Ramos (cell line): ENCODE data around the gene SMOC1.

Experiments used
- in situ Hi-C: fragments of 300-500 bp; cut with MboI; formaldehyde crosslinking; loops from one replicate; pipeline ENCODE4 v1.14.3; 2022; ENCODE audit warnings: low sequenced_read_pairs; ENCODE audit not compliant: unreplicated experiment

The SMOC1 gene

DNA sequence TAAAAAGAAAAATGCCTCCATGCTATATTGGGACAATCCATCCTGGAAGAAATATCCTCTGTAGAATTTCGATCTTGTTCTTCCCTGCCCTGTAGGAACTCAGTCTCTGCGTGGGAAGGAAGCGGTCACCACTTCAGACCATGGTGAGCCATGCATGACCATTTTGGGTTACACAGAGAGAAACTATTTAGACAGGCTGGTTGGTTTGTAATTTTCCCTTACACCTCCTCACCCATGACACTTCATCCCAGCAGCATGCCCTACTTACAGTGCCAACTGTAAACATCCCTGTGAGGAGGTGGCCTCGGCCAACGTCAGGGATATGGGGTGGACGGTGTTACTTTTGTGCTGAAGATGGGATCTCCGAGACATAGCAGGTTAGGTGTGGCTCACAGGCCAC lies 121.4 kb downstream of the SMOC1 start:
- in situ Hi-C loops = no loop called here

DNA sequence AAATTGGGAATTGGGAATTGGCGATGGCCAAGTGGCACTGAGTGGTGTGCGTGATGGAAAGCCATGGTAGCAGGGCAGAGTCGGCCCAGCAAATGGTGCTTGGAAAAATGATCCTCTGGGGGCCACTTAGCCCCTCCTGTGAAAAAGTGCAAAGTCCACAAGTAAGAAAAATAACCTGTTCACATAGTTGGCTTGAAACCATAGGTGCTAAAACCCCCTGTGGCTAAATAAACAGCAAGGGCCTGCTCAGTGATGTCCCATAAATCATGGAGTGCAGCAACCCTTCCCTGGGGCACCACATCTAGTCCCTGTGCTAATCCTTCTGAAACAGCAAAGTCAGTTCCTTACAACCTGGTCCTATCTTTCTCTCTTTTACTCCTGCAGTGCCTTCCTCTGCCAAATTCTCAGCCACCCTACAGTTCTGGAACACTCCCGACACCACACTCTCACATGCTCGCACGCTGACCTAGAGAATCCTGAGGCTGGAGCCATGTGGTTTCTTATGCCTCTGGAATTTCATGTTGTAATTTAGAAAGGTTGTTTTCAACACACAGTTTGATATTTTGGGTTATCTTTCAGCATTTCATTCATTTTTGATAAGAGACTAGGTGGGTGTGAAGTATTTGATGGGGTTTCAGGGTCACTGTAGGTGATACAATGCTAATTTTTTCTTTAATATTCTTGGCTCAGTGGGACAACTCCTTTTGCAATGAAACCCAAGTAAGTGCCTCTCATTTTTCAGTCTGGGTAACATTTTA lies 123.6 kb downstream of the SMOC1 start:
- in situ Hi-C loops = no loop called here

DNA sequence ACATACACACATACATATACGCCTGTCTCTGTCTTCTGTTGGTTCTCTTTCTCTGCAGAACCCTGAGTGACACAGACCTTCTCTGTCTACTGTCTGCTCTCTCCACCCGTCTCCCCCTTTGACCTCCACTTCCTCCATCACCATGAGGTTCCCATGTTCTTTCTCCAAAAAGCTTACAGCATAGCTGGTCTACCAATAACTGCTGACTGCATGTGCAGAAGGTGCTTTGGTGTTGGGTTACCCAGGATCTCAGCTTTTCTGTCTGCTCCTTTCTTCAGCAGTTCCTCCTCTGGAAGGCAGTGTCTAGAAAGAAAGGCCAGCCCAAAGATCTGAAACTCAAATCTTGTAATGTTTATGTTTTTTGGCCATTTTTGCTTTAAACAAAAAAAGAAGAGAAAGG lies 125.6 kb downstream of the SMOC1 start:
- in situ Hi-C loops = no loop called here

- in situ Hi-C loops = no loop called here
Observed at GRCh38 chr14:70005281-70005805, 126.1 kb downstream of the SMOC1 start.

- in situ Hi-C loops = no loop called here
Observed at GRCh38 chr14:70006699-70007098, 127.5 kb downstream of the SMOC1 start.

DNA sequence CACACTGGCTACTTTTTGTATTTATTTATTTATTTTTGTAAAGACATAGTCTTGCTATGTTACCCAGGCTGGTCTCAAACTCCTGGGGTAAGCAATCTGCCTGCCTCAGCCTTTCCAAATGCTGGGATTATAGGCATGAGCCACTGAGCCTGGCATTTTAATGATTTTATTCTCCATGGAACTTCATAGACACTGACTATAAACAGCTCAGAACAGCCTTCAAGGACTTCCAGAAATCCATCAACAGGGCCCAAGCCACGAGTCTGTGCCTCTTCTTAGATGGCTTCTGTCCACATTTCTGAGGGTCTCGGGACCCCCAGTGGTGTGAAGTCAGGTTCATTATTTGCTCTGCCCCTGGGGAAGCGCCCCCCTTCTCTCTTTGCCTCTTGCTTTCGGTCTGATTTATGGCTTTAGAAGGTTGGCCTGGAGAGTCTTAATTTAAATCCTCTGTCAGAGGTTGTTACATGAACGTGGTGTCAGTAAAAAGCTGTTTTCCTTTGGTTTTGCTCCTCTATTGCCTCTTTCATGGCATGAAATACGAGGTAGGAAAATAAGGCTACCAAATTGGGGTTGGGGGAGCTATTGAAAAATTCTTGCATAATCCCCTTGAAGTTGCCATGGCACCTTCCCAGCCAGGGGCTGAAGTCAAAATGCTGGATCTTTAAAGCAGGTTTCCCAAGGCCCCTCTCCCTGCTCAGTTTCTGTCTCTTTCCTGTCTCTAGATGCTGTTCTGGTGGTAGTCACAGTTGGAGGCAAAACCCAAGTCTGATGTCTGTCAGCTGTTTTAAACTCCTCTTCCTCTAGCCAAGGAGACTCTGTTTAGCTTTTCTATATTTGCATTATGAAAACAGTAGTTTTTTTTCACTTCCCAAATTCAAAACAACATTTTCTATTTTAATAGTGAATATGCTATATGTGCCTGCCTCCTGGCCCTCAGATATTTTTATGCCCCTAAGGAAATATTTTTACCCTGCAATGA lies 129.4 kb downstream of the SMOC1 start:
- in situ Hi-C loops = no loop called here

DNA sequence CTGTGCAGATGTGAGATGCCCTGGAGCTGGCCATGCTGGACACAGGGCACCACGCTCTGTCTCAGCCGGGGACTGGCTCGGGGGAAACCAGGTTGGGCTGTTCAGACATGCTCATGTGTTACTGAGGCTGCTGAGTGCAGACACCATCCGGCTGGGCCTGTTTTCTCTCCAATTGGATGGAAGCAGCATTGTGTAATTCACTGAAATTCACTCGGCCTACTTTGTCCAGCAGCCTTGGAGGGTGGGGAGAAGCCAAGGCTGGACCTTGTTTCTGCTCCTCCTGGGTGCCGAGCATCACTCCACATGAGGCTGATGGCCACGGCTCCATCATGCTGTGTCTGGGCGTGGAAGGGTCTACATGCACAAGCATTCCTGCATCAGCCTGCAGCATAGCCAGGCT lies 130.7 kb downstream of the SMOC1 start:
- in situ Hi-C loops = loop anchor here (10.0 kb wide), 1 partner anchor 425 kb away; no protein-coding TSS in a partner anchor

- in situ Hi-C loops = loop anchor here (10.0 kb wide), 1 partner anchor 426 kb away; no protein-coding TSS in a partner anchor
Observed at GRCh38 chr14:70011098-70011497, 131.9 kb downstream of the SMOC1 start.

- in situ Hi-C loops = loop anchor here (10.0 kb wide), 1 partner anchor 427 kb away; no protein-coding TSS in a partner anchor
Observed at GRCh38 chr14:70011708-70012107, 132.5 kb downstream of the SMOC1 start.

- in situ Hi-C loops = loop anchor here (10.0 kb wide), 1 partner anchor 429 kb away; no protein-coding TSS in a partner anchor
Observed at GRCh38 chr14:70013271-70013873, 134.2 kb downstream of the SMOC1 start.

DNA sequence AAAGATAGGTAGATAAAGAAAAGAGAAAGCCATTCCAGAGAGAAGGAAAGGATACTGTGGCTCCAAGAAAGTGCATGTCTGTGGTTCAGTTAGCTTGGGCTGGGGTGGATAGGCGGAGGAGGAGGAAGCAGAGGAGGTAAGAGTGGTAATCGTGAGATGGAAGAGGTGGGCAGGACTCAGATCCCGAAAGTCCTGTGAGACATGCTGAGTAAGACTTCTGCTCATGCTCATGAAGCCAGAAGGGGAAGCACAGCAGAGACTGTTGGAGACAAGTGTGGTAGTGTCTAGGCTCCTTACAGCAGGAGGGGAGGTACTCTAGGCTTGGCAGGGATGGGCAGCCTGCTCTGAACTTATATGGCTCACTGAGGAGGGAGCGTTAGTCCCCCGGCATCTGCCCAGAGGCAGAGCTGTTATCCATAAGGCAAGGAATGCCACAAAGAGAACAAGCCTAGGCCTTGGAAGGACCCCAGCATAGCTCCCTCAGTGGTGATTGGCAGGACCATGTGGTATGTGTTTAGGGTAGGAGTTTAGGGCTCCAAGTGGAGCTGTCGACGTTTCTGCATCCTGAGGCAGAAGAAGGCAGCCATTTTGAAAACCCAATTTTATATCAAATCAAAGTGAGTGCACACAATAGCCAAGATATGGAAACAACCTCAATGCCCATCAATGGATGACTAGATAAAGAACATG lies 135.3 kb downstream of the SMOC1 start:
- in situ Hi-C loops = loop anchor here (10.0 kb wide), 1 partner anchor 430 kb away; no protein-coding TSS in a partner anchor

- in situ Hi-C loops = loop anchor here (10.0 kb wide), 1 partner anchor 433 kb away; no protein-coding TSS in a partner anchor
Observed at GRCh38 chr14:70018230-70018629, 139.0 kb downstream of the SMOC1 start.

GRCh38 chr14:70018713-70019211 lies 139.5 kb downstream of the SMOC1 start:
- in situ Hi-C loops = loop anchor here (10.0 kb wide), 1 partner anchor 434 kb away; no protein-coding TSS in a partner anchor

DNA sequence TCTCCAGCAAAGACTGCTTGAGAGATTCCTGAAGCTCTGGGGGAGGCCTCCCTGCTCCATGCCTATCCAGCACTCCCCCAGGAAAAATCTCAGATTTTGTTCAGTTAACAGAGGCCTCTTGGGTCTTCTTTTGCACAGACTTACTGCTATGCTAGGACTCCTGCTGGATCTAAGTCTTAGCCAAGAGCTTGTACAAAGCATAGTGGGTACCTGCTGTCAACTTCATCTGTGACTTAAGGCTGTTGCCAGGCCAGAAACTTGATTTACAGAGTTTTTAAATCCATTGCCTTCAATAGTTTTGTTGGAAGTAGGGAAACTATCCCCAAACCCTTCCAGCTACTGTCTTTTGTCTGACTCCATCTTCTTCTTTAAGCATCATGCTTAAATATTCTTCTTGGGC lies 140.5 kb downstream of the SMOC1 start:
- in situ Hi-C loops = loop anchor here (10.0 kb wide), 1 partner anchor 435 kb away; no protein-coding TSS in a partner anchor

GRCh38 chr14:70020352-70021170 lies 141.3 kb downstream of the SMOC1 start:
- in situ Hi-C loops = no loop called here

DNA sequence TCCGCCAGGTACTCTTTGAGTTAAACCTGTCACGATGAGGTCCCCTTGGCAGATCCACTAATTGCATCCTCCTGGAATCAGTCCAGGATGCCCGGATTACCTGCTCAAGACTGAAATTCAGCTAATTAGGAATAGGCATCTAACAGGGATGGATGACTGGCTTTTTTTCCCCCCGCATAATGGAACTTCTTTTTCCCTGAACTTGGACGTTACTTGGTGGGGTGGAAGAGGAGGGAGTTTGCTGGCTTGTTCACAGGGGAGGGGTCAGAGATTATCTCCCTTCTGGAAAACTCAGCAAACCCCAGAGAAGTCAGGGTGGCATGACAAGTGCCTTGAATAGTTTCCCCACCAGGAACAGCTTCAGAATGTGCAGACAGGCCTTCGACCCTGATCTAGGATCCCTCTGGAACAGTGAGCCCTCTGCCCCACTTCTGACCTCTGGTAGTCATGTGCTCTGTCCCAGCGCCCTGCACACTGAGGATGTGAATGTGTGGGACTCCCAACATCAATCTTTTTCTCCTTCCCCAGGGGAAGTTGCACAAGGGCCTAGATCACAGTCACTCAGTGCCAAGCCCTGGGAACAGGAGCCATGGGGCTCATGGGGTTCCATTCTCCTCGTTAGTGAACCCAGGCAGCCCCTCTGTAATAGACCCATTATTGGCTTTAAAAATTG lies 142.5 kb downstream of the SMOC1 start:
- in situ Hi-C loops = no loop called here

- in situ Hi-C loops = no loop called here
Observed at GRCh38 chr14:70022771-70023445, 143.7 kb downstream of the SMOC1 start.
